GM23248 (cell line): Measurements from ENCODE around the gene C10orf90. TPM values are rescaled to one million over a fixed set of nuclear protein-coding genes. Genes with fewer than 3 reads are reported as not detected.

Experiments
- DNase-seq: peaks from one replicate; pipeline ENCODE4 v3.0.0-alpha.2; 2015
- H2AFZ ChIP-seq: fragments of 200-600 bp; sonication (generic); 2 replicates; pipeline ENCODE4 v1.6.1; 2016; ENCODE audit warnings: antibody characterized with exemption
- H3F3A ChIP-seq: fragments of 200-600 bp; sonication (generic); 2 replicates; pipeline ENCODE4 v1.6.1; 2016; ENCODE audit warnings: mild to moderate bottlenecking, antibody characterized with exemption, mixed run types; ENCODE audit not compliant: insufficient read depth
- H3K27ac ChIP-seq: fragments of 200-600 bp; sonication (generic); 2 replicates; pipeline ENCODE4 v1.5.1; 2016; ENCODE audit warnings: mild to moderate bottlenecking
- H3K27me3 ChIP-seq: fragments of 200-600 bp; sonication (generic); replicated peaks from 2 replicates; pipeline ENCODE4 v1.6.1; 2016; ENCODE audit warnings: mild to moderate bottlenecking; ENCODE audit not compliant: insufficient read depth
- H3K36me3 ChIP-seq: fragments of 200-600 bp; sonication (generic); 2 replicates; pipeline ENCODE4 v1.6.1; 2016; ENCODE audit warnings: low read depth, mild to moderate bottlenecking
- H3K4me1 ChIP-seq: fragments of 200-600 bp; sonication (generic); 2 replicates; pipeline ENCODE4 v1.6.1; 2016; ENCODE audit warnings: mild to moderate bottlenecking; ENCODE audit not compliant: insufficient read depth
- H3K4me2 ChIP-seq: fragments of 200-600 bp; sonication (generic); one replicate; pipeline ENCODE4 v1.6.1; 2016; ENCODE audit warnings: mild to moderate bottlenecking; ENCODE audit not compliant: unreplicated experiment
- H3K4me3 ChIP-seq: fragments of 200-600 bp; sonication (generic); 2 replicates; pipeline ENCODE4 v1.5.1; 2016; ENCODE audit warnings: mild to moderate bottlenecking
- H3K79me2 ChIP-seq: fragments of 200-600 bp; sonication (generic); 2 replicates; pipeline ENCODE4 v1.6.1; 2016; ENCODE audit warnings: mild to moderate bottlenecking; ENCODE audit not compliant: insufficient read depth
- H3K9ac ChIP-seq: fragments of 200-600 bp; sonication (generic); 2 replicates; pipeline ENCODE4 v1.6.1; 2016; ENCODE audit warnings: mild to moderate bottlenecking
- H3K9me2 ChIP-seq: fragments of 200-600 bp; sonication (generic); 2 replicates; pipeline ENCODE4 v1.6.1; 2016; ENCODE audit warnings: mixed run types, mild to moderate bottlenecking, moderate library complexity; ENCODE audit not compliant: insufficient read depth
- H3K9me3 ChIP-seq: fragments of 200-600 bp; sonication (generic); one replicate; pipeline ENCODE4 v1.6.1; 2017; ENCODE audit warnings: low read depth
- H4K20me1 ChIP-seq: fragments of 200-600 bp; sonication (generic); 2 replicates; pipeline ENCODE4 v1.6.0; 2016; ENCODE audit not compliant: insufficient read depth
- EZH2 ChIP-seq: fragments of 200-600 bp; sonication (generic); IDR thresholded peaks from 2 replicates; pipeline ENCODE4 v1.6.1; 2018; ENCODE audit warnings: antibody characterized with exemption, mild to moderate bottlenecking; ENCODE audit not compliant: insufficient read depth, poor library complexity, severe bottlenecking
- EZH2phosphoT487 ChIP-seq: fragments of 200-600 bp; sonication (generic); IDR thresholded peaks from 2 replicates; pipeline ENCODE4 v1.6.1; 2018; ENCODE audit warnings: antibody characterized with exemption, moderate library complexity, mild to moderate bottlenecking, low read depth; ENCODE audit not compliant: insufficient read depth
- whole genome bisulfite sequencing, 2 experiments: methylation state at CpG; one replicate each; pipeline ENCODE4 v1.1.6; 2015 to 2017; ENCODE audit warnings: low lambda C conversion rate in 2 of 2, low coverage in 1 of 2; ENCODE audit errors: missing lambda C conversion rate in 2 of 2; 5-methylcytosine and 5-hydroxymethylcytosine counted together
- in situ Hi-C: fragments of 300-500 bp; cut with MboI; formaldehyde crosslinking; loops from 2 replicates; pipeline ENCODE4 v1.15.0; 2020
- polyA plus RNA-seq: library from polyadenylated mRNA; unstranded; fragments of >200 nt; fragmentation: Nextera tagmentation; extraction: Ambion mirVana; gene quantifications from 2 replicates; pipeline ENCODE4 v1.2.1, GENCODE V29; 2016
- total RNA-seq: library from RNA; depleted of rRNA; stranded (reverse); fragments of >200 nt; shearing (Covaris generic); gene quantifications from 2 replicates; pipeline ENCODE4 v1.2.3, GENCODE V29; 2014

C10orf90 gene
- total and polyA plus RNA-seq, 2 experiments from 2014 or later, result 0.22 to 0.71 TPM

GRCh38 chr10:126437635-126438406, 232.7 kb downstream of the C10orf90 start:
- no peaks in the 10 kb centered on the region for H3K4me1 ChIP-seq
- no peaks in the 10 kb centered on the region for H3K9me3 ChIP-seq
- DNase-seq, result no peak
- H3K27ac ChIP-seq, result no peak overlapping the region
- no peak overlapping the region for H3K4me2 ChIP-seq
- no peak overlapping the region for H3K9ac ChIP-seq
- H4K20me1 ChIP-seq, result no peaks in the 10 kb centered on the region
- H3F3A ChIP-seq, result no peaks in the 10 kb centered on the region
- WGBS, 2 experiments, result 31 to 35% methylated on average over 2 of the region's 2 CpGs
- no peak overlapping the region for H2AFZ ChIP-seq
- TF ChIP-seq EZH2phosphoT487 (no peak), EZH2 (no peak)
- H3K9me2 ChIP-seq, result no peaks in the 10 kb centered on the region
- H3K4me3 ChIP-seq, result no peak overlapping the region
- no peaks in the 10 kb centered on the region for H3K27me3 ChIP-seq
- in situ Hi-C loops, result no loop called here
- 0 out of 2 replicates have a peak, but pooled peaks cover 5% of the 10 kb centered on the region for H3K36me3 ChIP-seq
- H3K79me2 ChIP-seq, result no peaks in the 10 kb centered on the region

GRCh38 chr10:126434235-126434634, 236.3 kb downstream of the C10orf90 start:
- in situ Hi-C loops, result no loop called here
- TF ChIP-seq EZH2 (no peak), EZH2phosphoT487 (no peak)
- no peaks in the 10 kb centered on the region for H3F3A ChIP-seq
- H3K4me3 ChIP-seq, result no peak overlapping the region
- H2AFZ ChIP-seq, result no peak overlapping the region
- H3K9ac ChIP-seq, result no peak overlapping the region
- no peaks in the 10 kb centered on the region for H4K20me1 ChIP-seq
- H3K4me1 ChIP-seq, result no peaks in the 10 kb centered on the region
- H3K27ac ChIP-seq, result no peak overlapping the region
- no peak overlapping the region for H3K4me2 ChIP-seq
- H3K9me3 ChIP-seq, result no peaks in the 10 kb centered on the region
- H3K79me2 ChIP-seq, result no peaks in the 10 kb centered on the region
- no peak for DNase-seq
- H3K9me2 ChIP-seq, result no peaks in the 10 kb centered on the region
- H3K27me3 ChIP-seq, result no peaks in the 10 kb centered on the region
- H3K36me3 ChIP-seq, result 0 out of 2 replicates have a peak, but pooled peaks cover 1% of the 10 kb centered on the region
- WGBS, 2 experiments, result 74 to 80% methylated on average over 5 of the region's 5 CpGs

GRCh38 chr10:126433351-126433750, 237.1 kb downstream of the C10orf90 start:
- no peak overlapping the region for H3K4me2 ChIP-seq
- H3K27ac ChIP-seq, result no peak overlapping the region
- no peak for DNase-seq
- in situ Hi-C loops, result no loop called here
- H3K79me2 ChIP-seq, result no peaks in the 10 kb centered on the region
- H3K36me3 ChIP-seq, result no peaks in the 10 kb centered on the region
- 67% methylated on average over 5 of the region's 5 CpGs for WGBS, 2 experiments
- no peaks in the 10 kb centered on the region for H3K9me3 ChIP-seq
- no peak overlapping the region for H3K9ac ChIP-seq
- H3K27me3 ChIP-seq, result no peaks in the 10 kb centered on the region
- no peaks in the 10 kb centered on the region for H3K4me1 ChIP-seq
- no peak overlapping the region for H3K4me3 ChIP-seq
- H3F3A ChIP-seq, result no peaks in the 10 kb centered on the region
- no peak for TF ChIP-seq EZH2
- no peak overlapping the region for H2AFZ ChIP-seq
- no peaks in the 10 kb centered on the region for H3K9me2 ChIP-seq
- no peaks in the 10 kb centered on the region for H4K20me1 ChIP-seq

GRCh38 chr10:126432507-126432906, 238.0 kb downstream of the C10orf90 start:
- Histone ChIP-seq H3K4me3 (no peak overlapping the region), H3K9me3 (no peaks in the 10 kb centered on the region), H2AFZ (no peak overlapping the region), H3K27ac (no peak overlapping the region), H3K4me1 (no peaks in the 10 kb centered on the region), H3K27me3 (no peaks in the 10 kb centered on the region), H3K9ac (no peak overlapping the region), H3K4me2 (no peak overlapping the region), H3F3A (no peaks in the 10 kb centered on the region), H3K9me2 (no peaks in the 10 kb centered on the region), H3K36me3 (no peaks in the 10 kb centered on the region), H4K20me1 (no peaks in the 10 kb centered on the region), H3K79me2 (no peaks in the 10 kb centered on the region)
- TF ChIP-seq EZH2 (no peak), EZH2phosphoT487 (no peak)
- in situ Hi-C loops, result no loop called here
- no peak for DNase-seq
- 87 to 88% methylated on average over 7 of the region's 7 CpGs for WGBS, 2 experiments
